Ishikawa (cell line): ENCODE data around the gene NSL1.

Experiments
- CREB1 ChIP-seq: IDR thresholded peaks from 2 replicates; pipeline ENCODE4 v1.6.1; 2012; ENCODE audit warnings: low read depth
- EGR1 ChIP-seq: IDR thresholded peaks from 2 replicates; pipeline ENCODE4 v1.6.1; 2012
- EP300 ChIP-seq: IDR thresholded peaks from 2 replicates; pipeline ENCODE4 v1.6.1; 2012; ENCODE audit warnings: borderline replicate concordance
- FOXM1 ChIP-seq: IDR thresholded peaks from 2 replicates; pipeline ENCODE4 v1.6.1; 2012; ENCODE audit warnings: low read depth, borderline replicate concordance
- MAX ChIP-seq: IDR thresholded peaks from 2 replicates; pipeline ENCODE4 v1.6.1; 2012
- RAD21 ChIP-seq: IDR thresholded peaks from 2 replicates; pipeline ENCODE4 v1.6.1; 2012; ENCODE audit warnings: low read depth
- REST ChIP-seq: IDR thresholded peaks from 2 replicates; pipeline ENCODE4 v1.6.1; 2012; ENCODE audit warnings: low read depth, mild to moderate bottlenecking
- TAF1 ChIP-seq: IDR thresholded peaks from 2 replicates; pipeline ENCODE4 v1.6.1; 2012; ENCODE audit warnings: low read depth, mild to moderate bottlenecking
- YY1 ChIP-seq: IDR thresholded peaks from 2 replicates; pipeline ENCODE4 v1.6.1; 2012; ENCODE audit warnings: low read depth

- TF ChIP-seq REST (no peak), EGR1 (no peak), RAD21 (no peak), TAF1 (no peak), YY1 (no peak), EP300 (no peak), FOXM1 (no peak), MAX (no peak), CREB1 (no peak)
Measured at GRCh38 chr1:212713465-212714136, 78.0 kb downstream of the NSL1 start.
